ENCODE data around the gene C1QTNF8.

GRCh38 chr16:1074379-1074649, 21.7 kb downstream of the C1QTNF8 start:
- no peak for TF ChIP-seq CTCF (IDR thresholded peaks at IDR 0.05; ENCODE audit: low read depth, low read length)
- TF ChIP-seq EZH2phosphoT487 (IDR thresholded peaks at IDR 0.05; ENCODE audit: low read depth), result no peak

Data from OCI-LY3 (cell line).